GM19240 (cell line): ENCODE measurements around the gene TEAD1.

ENCODE experiments used
- DNase-seq: peaks from one replicate; pipeline ENCODE4 v3.0.0; 2011; ENCODE audit warnings: low spot score; ENCODE audit not compliant: insufficient read length

TEAD1 gene

DNA sequence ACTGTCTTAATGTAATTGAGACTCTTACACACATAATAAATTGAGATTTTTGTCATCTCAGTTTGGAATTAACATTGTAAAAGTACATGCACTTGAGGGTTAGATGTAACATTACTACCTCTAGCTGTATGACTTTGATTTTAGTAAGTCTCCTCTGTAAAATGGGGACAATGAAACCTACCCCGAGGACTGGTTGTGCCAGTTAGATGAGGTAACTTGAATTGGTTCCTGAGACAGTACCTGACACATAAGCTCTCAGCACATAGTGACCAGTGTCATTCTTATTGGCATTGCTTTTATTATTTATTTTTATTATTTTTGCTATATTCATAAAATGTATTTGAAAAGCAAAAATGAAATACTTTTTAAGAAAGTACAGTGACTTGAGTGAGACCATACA lies 114.8 kb downstream of the TEAD1 start:
- DNase-seq, result no peak

DNA sequence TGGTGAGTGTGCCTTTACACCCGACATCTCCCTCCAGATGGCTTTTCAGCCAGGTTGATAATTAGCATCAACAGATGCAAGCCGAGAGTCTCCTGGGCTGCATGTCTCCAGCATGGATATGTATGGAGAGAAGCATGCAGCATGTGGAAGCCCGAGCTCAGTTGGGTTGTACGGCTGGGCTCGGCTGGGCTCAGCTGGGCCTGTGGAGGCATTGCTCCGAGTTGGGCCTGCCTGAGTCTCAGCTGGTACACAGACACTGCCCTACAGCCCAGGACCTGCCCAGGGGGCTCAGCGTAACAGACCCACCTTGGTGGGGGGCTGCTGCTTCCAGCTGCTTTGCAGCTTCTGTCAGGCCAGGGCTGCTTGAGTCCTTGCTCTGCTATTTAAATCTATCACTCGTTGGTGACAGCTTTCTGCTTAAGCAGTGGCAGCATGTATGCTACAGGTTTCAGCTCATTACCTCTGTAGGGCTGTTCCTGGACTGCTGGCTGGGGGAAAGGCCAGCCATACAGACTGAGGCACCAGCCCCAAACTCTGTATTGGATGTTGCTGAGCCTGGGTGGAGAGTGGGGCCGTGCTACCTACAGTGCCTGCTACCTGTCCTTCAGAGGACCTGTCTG lies 115.5 kb downstream of the TEAD1 start:
- DNase-seq, result no peak

DNA sequence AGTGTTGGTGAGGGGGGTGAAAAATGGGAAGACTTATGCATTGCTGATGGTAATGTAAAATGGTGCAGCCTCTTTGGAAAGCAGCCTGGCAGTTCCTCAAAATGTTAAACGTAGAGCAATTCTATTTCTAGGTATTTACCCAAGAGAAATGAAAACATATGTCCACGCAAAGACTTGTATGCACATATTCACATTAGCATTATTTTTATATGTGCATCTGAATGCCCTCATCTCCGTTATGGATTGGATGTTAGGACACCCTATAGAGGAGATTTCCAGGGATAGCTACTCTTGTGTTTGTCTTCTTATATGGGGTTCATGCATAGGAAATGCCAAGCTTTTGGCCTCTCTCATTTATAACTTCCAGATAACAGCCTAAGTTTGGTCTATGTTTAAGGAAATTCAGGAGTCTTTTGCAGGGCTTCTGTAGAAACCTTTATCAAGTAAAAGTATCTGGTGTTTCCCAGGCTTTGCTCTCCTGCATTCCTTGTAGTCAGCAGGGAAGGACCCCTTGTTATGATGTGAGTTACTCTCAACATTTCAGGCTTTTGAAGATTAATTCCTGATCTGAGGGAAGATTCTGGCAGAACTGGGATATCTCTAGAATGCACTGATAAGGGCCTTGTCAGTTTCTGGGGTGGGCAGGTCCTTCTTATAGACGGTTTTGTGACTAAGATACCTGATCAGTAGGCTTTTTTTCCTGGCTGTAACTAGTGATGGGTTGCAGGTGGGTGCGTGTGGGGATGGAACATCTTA lies 116.8 kb downstream of the TEAD1 start:
- no peak for DNase-seq

DNA sequence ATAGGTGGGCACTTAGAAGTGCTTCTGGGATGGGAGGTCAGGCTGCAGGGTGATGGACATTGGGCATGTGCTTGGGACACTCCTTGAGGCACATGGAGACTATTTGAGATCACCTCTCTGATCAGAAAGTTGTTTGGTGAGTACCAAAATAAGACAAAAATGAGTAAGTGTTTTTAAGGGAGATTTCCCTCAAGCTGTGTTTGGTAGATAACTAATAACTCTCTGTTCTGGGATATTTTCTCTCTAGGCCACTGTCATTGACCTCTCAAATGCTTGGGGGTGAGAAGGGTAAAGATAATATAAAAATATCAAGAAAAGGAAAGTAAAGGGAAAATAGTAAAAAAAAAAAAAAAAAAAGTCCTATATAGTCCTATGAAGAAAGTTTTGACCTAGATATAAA lies 117.8 kb downstream of the TEAD1 start:
- DNase-seq, result no peak

DNA sequence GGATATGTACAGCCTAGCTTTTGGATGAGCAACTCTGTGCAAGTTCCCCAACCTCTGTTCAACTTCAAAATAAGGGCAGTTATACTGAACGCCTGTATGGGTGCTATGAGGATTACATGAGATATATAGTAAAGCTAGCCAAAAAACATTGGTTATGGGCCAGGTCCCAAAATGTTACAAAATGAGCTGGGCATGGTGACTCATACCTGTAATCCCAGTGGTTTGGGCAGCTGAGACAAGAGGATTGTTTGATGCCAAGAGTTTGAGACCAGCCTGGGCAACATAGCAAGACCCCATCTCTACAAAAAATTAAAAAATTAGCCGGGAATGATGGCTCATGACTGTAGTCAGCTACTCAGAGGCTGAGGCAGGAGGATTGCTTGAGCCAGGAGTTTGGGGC lies 118.4 kb downstream of the TEAD1 start:
- DNase-seq, result no peak

DNA sequence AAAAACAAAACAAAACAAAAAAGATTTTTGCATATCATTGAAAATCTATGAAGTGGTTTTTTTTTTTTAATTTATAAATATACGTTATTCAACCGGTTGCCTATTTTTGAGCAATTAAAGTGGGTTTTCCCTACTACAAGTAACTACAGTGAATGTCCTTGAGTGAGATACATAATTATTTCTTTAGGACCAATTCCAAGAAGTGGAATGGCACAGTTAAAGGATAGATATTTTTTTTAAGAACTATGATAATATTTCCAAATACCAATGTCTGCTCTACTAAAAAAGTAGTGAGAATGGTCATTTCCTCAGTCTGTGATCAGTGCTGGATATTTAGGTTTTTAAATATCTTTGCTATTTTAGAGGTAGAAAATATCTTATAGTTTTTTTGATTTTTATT lies 118.8 kb downstream of the TEAD1 start:
- no peak for DNase-seq

DNA sequence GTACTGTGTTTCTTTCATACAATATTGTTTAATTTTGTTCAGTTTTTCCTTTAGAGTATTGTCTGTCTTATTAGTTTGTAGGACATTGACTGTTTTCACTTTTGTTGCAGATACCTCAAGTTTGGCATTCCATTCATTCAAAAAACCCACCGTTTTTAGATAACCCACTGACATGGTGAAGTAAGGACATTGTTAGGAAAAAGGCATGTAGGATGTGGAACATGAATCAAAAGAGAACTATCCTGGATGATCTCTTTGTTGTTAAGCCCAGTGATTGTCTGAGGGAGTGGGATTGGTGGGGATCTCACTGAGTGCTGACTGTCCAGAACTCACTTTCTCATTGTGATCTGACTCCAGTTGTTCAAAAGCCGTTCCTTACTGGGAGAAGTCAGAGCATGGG lies 119.3 kb downstream of the TEAD1 start:
- no peak for DNase-seq

DNA sequence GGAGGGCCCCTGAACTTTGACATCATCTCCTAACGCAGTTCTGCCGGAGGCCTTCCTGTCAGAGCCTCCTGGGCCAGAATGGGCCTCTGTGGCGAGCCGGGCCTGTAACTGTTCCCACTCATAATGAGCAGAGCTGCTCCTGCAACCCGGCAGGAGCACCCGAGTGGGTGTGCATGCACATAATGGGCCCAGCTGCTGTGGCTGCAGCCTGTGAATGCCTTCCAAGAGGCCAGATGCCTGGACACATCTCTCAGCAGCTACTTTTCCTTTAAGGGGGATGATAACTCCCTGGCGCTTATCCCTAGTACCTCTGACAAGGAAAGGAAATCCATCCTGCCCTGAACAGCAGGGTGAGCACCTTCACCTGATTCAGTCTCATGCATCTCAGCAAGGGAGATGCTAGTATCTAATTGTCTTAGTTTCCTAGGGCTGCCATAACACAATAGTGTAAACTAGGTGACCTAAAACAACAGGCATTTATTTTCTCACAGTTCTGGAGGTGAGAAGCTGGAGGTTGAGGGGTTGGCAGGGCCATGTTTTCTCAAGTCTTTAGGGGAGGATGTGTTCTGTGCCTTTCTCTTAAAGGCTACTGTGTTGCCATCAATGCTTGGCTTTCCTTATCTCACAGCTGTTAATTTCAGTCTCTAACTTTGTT lies 120.5 kb downstream of the TEAD1 start:
- DNase-seq, result no peak

DNA sequence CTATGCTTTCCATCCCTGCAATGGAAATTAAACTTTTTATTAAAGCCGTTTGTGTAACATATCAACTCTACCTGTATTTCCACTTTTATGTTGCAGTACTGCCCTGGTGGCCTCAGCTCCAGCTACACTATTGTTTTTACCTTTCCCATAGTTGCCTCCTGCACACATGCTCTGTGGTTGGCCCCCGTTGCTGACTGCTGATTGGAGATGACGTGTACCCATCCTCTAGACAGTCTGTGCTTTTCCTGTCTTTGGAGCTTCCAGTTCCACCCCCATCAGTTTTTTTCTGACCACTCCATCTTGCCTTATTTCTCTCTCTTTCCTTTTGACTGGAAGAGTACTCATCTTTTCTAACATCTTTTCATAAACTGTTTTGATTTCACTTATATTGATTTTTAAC lies 123.8 kb downstream of the TEAD1 start:
- DNase-seq, result no peak

DNA sequence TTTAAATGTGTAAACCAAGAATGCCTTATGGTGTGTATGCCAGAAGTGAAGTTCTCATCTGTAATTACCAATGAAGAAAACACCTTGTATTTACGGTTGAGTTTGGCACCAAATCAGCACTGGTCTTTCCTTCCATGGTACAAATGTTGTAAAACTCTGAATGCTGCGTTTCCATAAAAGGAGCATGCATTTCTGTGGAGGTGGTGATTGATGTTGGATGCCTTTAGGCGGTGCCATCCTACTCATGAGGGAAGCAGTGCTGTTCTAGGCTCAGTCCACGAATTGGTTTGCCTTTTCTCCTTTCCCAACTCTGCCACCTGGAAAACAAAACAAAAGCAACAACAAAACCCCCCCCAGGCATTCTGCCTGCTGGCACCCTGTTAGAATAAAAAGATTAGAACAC lies 124.4 kb downstream of the TEAD1 start:
- DNase-seq, result no peak

DNA sequence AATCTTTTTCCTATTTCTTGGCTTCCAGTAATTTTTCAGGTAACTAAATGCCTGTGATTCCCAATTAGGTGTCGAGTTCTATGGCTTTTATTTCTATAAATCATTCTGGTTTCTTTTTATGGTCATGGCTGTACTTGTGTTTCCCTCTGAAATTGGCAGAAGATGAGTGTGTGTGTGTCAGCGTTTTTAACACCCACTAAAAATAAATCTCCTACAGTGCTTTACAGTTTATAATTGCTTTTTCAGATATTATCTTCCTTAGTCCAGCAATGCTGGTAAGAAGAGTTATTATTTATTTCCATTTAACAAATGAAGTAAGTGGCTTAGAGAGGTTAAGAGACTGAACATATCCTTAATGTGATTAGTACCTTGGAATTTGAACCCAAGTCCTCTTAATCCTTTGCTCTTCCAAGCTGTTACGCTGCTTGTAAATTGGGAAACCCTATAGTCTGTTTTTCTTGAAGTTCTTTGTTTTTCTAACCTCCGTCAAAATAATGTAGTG lies 125.2 kb downstream of the TEAD1 start:
- DNase-seq, result no peak

DNA sequence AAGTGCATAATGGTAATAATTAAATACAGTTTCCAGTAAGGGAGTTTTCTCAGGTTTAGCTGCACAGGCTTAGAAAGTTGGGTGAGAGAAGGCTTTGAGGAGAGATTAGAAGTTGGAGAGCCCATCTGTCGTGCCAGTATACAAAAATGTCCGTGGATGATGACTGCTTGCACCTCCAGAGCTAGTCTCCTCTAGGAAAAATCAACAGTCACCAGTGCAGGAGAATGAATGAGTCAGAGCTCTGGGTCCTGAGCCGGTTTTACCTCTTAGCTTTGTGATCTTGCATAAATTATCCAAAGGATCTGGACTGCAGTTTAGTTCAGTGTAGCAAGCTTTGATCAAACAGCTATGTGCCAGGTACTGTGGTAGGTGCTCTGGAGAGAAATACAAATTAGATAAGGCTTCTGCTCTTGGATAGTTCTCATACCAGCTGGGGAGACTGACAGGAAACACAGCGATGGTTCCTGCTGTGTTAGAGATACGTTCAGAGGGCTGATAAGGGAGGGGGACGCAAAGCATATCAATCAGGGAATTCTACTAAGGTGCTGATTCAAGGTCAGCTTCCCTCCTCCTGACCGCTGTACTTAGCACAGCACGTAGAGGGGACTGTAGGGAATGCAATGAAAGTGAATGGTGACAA lies 125.9 kb downstream of the TEAD1 start:
- DNase-seq, result no peak

DNA sequence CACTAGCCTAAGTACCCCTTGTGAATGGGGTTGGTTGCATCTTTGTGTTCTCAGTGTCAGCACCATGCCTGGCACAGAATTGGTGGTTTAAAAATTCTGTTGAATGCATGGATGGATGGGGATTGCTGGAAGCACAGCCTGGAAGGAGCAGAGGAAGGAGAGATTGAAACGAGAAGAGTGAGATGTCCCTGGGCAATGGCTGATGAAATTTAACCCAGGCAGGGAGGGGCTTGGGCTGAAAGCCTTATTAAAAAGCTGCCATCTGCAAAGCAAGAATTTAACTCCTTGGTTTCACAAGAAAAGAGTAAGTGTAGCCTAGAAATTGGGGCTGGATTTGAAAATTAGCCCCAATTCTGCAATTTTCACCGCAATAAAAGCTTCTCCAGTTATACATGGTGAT lies 126.7 kb downstream of the TEAD1 start:
- DNase-seq, result no peak

DNA sequence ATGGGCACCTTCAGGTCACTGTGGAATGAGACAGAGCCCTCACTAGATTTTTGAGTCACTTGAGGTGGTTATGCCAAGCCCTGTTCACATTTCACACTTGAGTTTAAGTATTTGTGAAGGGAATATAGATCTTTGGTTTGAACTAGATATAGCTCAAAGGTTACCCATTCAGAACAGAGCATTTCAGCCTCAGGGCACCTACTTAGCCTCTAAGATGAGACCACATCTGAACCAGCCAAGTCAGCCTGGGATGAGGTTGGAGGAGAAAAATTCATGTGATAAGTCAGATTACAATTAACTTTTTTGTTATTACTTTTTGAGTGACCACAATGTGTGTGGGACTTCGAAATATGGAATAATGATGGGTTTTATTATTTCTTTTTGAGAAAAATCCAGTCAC lies 127.8 kb downstream of the TEAD1 start:
- DNase-seq, result no peak

DNA sequence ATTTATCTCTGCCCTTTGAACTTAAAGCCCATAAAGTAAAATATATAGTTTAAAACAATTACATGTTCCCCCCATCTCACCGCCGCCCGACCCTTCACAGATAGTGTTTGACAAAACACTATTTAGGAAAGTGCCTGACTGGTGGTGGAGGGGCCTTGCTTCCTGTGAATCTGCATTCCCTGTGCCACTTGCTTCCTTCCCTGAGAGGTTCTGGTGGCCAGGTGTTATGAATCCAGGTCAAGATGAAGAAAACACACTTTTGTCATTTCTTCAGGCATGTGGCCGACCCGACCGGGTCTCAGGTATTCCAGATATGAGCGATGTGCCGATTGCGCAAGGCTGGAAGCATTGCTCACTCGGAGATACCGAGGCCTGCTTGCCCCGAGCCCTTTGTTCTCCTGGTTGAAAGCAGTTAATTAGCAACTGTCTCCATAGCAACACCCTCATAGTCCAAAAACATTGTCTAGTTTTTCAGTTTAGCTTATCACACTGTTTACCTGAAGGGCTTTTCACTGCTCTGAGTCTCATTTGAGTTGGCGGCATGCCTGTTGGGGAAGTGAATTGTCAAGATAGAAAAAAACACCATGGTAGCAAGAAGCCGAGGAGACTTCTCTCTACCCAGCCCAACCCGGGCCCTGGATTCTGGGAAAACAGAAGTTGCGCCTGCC lies 128.3 kb downstream of the TEAD1 start:
- DNase-seq, result no peak

DNA sequence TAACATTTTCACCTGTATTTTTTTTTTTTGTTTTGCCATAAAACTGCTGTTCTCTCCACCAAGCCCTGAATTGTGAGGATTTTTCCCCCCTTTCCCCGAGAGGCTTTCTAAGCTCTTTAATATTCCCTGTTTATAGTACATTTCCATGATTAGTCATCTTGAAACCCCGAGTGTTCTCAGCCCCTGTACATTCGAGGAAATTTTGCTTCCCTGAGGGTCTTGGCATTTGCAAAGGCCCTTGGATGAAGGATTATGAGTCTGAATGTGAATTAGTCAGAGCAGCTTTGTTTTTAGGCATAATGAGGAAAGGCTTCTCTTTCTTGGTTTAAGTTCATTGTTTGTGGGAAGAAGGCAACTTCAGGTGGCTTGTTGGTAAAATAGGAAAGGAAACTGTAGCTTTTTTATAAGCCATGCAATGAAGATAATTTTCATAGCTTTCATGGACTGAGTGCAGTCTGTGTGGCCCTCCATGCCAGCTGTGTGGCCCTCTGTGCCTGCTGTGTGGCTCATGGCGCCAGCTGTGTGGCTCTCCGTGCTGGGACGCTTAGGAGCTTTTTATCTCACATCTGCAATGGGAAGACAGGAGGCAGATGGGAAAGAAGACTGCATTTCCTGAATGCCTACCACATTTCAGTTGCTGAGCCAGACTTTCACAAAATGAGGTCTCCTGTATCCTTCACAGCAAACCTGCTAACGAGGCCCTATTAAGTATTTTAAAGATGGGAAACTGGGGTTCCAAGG lies 129.0 kb downstream of the TEAD1 start:
- DNase-seq, result no peak

DNA sequence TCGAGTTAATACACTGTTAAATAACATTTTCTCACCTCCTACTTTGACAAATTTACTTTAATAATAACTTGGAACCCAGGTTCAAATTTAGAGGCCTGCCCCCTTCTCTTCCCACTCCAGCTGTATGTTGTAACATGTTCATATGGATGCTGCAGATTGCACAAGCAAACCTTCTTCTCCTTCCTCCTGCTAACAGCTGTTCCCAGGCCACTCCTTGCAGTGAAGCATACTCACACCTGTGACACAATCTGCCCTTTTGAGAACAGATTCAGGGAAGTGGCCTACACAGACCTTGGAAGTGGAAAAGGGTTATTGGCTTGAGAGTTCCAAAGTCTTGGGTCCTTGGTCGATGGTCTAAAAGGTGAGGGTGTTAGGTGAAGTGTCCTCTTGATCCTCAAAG lies 131.9 kb downstream of the TEAD1 start:
- DNase-seq, result no peak

DNA sequence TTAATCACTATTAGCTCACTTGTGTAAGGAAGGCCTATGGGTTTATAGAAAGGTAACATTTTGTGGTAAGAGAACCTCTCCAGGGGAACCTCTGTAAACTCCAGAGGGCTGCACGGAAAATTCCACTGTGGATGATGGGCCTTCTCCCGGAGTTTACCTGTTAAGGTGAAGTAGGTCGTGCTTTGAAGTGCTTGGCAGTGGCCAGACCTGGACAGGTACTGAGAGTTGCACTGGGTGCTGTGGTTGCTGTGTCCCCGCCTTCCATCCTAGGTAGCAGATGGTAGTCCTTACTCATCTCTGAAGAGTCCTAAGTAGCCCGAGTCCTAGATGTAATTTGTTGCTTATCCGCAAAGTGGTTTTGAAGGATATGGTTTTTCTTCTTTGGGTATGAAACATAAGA lies 133.4 kb downstream of the TEAD1 start:
- DNase-seq, result no peak

DNA sequence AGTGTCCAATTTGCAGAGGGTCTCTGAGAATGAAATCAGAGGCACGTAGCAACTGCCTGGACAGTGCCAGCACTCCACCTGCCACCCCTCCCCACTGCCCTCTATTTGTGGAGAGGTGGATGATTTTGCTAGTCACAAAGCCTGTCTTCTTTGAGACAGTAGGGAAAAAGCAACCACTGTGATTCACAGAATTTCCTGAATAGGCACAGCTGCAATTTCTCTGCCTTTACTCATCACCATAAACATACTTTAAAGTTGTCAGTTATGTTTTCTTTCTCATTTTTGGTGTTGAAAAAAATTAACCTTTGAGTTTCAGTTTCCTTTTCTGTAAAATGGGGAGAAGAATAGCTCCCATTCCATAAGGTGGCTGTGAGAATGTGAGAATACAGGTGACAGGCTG lies 134.3 kb downstream of the TEAD1 start:
- no peak for DNase-seq

DNA sequence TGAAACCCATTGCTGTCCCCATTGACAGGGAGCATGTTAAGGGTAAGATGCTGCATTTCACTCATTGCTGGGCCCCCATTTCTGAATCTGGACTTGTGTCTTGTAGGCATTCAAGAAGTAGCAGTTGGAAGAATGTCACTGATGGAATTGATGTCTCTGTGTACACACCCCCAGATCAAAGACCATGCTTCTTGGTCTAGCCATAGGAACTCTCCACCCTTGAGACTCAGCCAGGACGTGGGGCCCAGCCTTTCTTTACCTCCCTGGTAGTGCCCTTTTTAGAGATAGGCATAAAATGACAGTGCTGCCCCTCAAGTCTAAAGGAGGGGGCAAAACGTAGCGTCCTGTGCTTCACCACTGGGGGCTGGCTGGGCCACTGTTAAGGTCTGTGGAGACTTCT lies 135.1 kb downstream of the TEAD1 start:
- no peak for DNase-seq
